Measurements from ENCODE around the gene WNT5A. TPM values are rescaled to one million over a fixed set of nuclear protein-coding genes. Genes with fewer than 3 reads are reported as not detected.

Gene WNT5A
- total RNA-seq, 1 experiment from 2014 or later = 1.1 TPM

DNA sequence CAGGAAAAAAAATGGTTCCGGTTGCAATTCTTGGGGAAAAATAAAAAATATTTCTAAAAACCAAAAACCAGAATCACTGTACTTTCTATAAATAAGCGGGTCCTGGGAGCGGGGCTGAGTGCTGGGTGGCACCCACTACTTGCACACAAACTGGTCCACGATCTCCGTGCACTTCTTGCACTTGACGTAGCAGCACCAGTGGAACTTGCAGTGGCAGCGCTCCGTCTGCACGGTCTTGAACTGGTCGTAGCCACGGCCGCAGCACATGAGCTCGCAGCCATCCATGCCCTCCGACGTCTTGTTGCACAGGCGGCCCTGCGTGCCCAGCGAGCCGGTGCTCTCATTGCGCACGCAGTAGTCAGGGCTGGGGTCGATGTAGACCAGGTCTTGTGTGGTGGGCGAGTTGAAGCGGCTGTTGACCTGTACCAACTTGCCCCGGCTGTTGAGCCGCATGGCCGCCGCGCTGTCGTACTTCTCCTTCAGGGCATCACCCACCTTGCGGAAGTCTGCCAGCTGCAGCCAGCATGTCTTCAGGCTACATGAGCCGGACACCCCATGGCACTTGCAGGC is 17.1 kb downstream of the WNT5A start:
- H4K5ac ChIP-seq (ENCODE audit: insufficient read length, low read depth, low read length) = no peak overlapping the region
- H2BK120ac ChIP-seq (ENCODE audit: low read depth, low read length, poor library complexity, severe bottlenecking) = no peak overlapping the region
- no peak overlapping the region for H3K23ac ChIP-seq (ENCODE audit: insufficient read length, low read depth, low read length)
- H3K79me1 ChIP-seq (ENCODE audit: insufficient read depth, low read depth, low read length, poor library complexity, severe bottlenecking) = no peaks in the 10 kb centered on the region
- H2AFZ ChIP-seq (ENCODE audit: low read length) = no peak overlapping the region
- H3K56ac ChIP-seq (ENCODE audit: insufficient read length, low read depth, low read length) = no peak overlapping the region
- no peak overlapping the region for H3K14ac ChIP-seq (ENCODE audit: insufficient read depth, low read length)
- peaks cover 13% of the 10 kb centered on the region for H3K27me3 ChIP-seq (ENCODE audit: insufficient read depth, low read length)
- no peaks in the 10 kb centered on the region for H4K20me1 ChIP-seq (ENCODE audit: control insufficient read depth, insufficient read depth, insufficient read length)
- H3K4ac ChIP-seq (ENCODE audit: low read depth, low read length) = no peak overlapping the region
- H4K8ac ChIP-seq (replicated peaks; ENCODE audit: insufficient read length, low read depth, low read length) = no peak overlapping the region
- no peaks in the 10 kb centered on the region for H3K9me3 ChIP-seq (ENCODE audit: control insufficient read depth, low read depth, low read length)
- H3K27me3 Mint-ChIP-seq (ENCODE audit: low read depth) = peaks cover 30% of the 10 kb centered on the region
- H3K4me1 Mint-ChIP-seq = peaks cover 7 to 11% of the 10 kb centered on the region in 2 experiments; a peak in 3 of 4 replicates
- H2BK12ac ChIP-seq (ENCODE audit: insufficient read length, low read depth, low read length) = no peak overlapping the region
- no peak overlapping the region for H2BK5ac ChIP-seq (ENCODE audit: insufficient read length, low read length)
- no peak overlapping the region for H3K27ac ChIP-seq (ENCODE audit: insufficient read length, low read depth, low read length)
- no peak overlapping the region for H3K9ac ChIP-seq (ENCODE audit: extremely low read depth, insufficient read length, low read length)
- DNase-seq = no peak
- H3K23me2 ChIP-seq (ENCODE audit: insufficient read length, low read depth, low read length, poor library complexity, severe bottlenecking) = no peaks in the 10 kb centered on the region
- no peak overlapping the region for H3K27ac Mint-ChIP-seq
- no peak overlapping the region for H3K4me2 ChIP-seq (ENCODE audit: insufficient read depth, insufficient read length, low read length)
- no peaks in the 10 kb centered on the region for H3K9me3 Mint-ChIP-seq
- H2BK15ac ChIP-seq (ENCODE audit: low read depth, low read length) = no peak overlapping the region
- no peak overlapping the region for H3K4me3 Mint-ChIP-seq
- no peak for TF ChIP-seq CTCF (conservative IDR thresholded peaks at IDR 0.05)
- H3K4me1 ChIP-seq (ENCODE audit: insufficient read depth, low read length) = peaks cover 2% of the 10 kb centered on the region; the same call in 1 of the 2 replicates
- no peak overlapping the region for H4K91ac ChIP-seq (ENCODE audit: insufficient read length, low read depth, low read length)
- no peaks in the 10 kb centered on the region for H3K36me3 Mint-ChIP-seq (ENCODE audit: insufficient read depth in 1 of 3, low read depth in 3 of 3)
- no peak overlapping the region for H3T11ph ChIP-seq (ENCODE audit: low read length)
- H3K18ac ChIP-seq (ENCODE audit: insufficient read length, low read depth, low read length) = no peak overlapping the region
- H2AK5ac ChIP-seq (ENCODE audit: insufficient read length, low read length) = no peak overlapping the region
- H2BK20ac ChIP-seq (ENCODE audit: low read depth, low read length, poor library complexity, severe bottlenecking) = no peak overlapping the region
- WGBS (ENCODE audit: extremely low coverage, insufficient read length, low lambda C conversion rate) = no CpG with 5 or more reads among the region's 32 CpGs
- H3K79me2 ChIP-seq (ENCODE audit: insufficient read depth, low read length) = no peaks in the 10 kb centered on the region

Measured in H9 (cell line).